Esophagus squamous epithelium (tissue), 4 donors: ENCODE measurements around the gene KIF26A.

Experiments
- POLR2A ChIP-seq, 4 donors: fragments of 450-650 bp; IDR thresholded peaks; one replicate each; pipeline ENCODE4 v1.6.1; 2017; ENCODE audit warnings: antibody characterized with exemption in 4 of 4, mild to moderate bottlenecking in 4 of 4, moderate library complexity in 3 of 4
- TF ChIP-seq, protein P1 (sequence below), 6 experiments: fragments of 450-650 bp in 4 of 6; fragments of 200-600 bp in 2 of 6; sonication (generic) in 2 of 6; IDR thresholded peaks; one replicate each; pipeline ENCODE4 v1.5.1; 2016 to 2019; ENCODE audit warnings: antibody characterized with exemption in 6 of 6, mild to moderate bottlenecking in 4 of 6, moderate library complexity in 4 of 6

DNA sequence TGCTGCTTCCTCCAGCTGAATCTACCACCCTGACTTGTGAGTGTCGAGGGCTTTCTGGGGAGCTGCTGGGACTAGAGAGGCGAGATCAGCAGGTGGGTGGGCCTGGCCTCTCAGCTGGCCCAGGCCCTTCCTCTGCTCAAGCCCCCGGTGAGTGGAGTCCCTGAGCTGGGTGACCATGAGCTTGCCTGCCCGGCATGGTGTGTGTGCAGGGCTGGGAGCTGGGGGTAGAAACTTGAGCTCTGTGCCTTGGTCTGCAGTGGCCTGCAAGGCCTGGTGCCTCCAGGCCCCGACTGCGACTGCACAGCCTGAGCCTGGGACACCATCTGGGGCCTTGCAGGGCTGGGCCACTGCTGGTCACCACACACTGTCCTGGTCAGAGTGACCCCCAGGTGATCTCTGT is 67.4 kb downstream of the KIF26A start:
- TF ChIP-seq, protein P1, sequence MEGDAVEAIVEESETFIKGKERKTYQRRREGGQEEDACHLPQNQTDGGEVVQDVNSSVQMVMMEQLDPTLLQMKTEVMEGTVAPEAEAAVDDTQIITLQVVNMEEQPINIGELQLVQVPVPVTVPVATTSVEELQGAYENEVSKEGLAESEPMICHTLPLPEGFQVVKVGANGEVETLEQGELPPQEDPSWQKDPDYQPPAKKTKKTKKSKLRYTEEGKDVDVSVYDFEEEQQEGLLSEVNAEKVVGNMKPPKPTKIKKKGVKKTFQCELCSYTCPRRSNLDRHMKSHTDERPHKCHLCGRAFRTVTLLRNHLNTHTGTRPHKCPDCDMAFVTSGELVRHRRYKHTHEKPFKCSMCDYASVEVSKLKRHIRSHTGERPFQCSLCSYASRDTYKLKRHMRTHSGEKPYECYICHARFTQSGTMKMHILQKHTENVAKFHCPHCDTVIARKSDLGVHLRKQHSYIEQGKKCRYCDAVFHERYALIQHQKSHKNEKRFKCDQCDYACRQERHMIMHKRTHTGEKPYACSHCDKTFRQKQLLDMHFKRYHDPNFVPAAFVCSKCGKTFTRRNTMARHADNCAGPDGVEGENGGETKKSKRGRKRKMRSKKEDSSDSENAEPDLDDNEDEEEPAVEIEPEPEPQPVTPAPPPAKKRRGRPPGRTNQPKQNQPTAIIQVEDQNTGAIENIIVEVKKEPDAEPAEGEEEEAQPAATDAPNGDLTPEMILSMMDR (IDR thresholded peaks at IDR 0.05) = no peak
- no peak for TF ChIP-seq POLR2A (IDR thresholded peaks at IDR 0.05)
